Measurements from ENCODE around the gene UCHL5.

DNA sequence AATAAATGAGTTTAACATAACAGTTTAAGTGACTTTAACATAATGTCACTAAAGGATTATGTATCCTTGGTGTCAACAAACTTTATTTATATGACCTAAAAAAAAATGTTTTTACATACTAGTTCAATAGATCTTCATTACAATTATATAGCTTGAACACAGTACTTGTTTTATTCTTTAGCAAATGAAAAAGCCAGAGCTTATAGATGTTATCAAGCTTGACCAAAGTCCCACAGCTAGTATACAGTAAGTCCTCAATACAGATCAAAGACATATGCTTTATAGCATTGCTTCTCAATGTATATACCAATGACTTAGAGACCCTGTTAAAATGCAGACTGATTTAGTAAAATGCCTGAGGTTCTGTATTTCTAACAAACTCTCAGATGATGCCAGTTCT, 42.4 kb downstream of the UCHL5 start:
- TF ChIP-seq, protein P1, sequence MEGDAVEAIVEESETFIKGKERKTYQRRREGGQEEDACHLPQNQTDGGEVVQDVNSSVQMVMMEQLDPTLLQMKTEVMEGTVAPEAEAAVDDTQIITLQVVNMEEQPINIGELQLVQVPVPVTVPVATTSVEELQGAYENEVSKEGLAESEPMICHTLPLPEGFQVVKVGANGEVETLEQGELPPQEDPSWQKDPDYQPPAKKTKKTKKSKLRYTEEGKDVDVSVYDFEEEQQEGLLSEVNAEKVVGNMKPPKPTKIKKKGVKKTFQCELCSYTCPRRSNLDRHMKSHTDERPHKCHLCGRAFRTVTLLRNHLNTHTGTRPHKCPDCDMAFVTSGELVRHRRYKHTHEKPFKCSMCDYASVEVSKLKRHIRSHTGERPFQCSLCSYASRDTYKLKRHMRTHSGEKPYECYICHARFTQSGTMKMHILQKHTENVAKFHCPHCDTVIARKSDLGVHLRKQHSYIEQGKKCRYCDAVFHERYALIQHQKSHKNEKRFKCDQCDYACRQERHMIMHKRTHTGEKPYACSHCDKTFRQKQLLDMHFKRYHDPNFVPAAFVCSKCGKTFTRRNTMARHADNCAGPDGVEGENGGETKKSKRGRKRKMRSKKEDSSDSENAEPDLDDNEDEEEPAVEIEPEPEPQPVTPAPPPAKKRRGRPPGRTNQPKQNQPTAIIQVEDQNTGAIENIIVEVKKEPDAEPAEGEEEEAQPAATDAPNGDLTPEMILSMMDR (IDR thresholded peaks at IDR 0.05): no peak
- TF ChIP-seq ZFX (IDR thresholded peaks at IDR 0.05; ENCODE audit: borderline replicate concordance): no peak
